Prostate gland (tissue), 2 donors: ENCODE data around the gene NAALADL2. TPM values are rescaled to one million over a fixed set of nuclear protein-coding genes. Genes with fewer than 3 reads are reported as not detected.
A peak's percentile ranks its signal among the peaks of the same experiment; 100 is the strongest.

ENCODE experiments used
- DNase-seq: peaks from one replicate; pipeline ENCODE4 v3.0.0-alpha.2; 2019; ENCODE audit warnings: low spot score
- H3K27ac ChIP-seq, 2 donors: fragments of 200-600 bp; sonication (generic); 2 replicates each; pipeline ENCODE4 v1.5.1; 2017 to 2019
- H3K27me3 ChIP-seq: fragments of 200-600 bp; sonication (generic); replicated peaks from 2 replicates; pipeline ENCODE4 v1.5.1; 2019; ENCODE audit not compliant: insufficient read depth
- H3K36me3 ChIP-seq, 2 donors: fragments of 200-600 bp; sonication (generic); 1 replicate in 1 of 2; 2 replicates in 1 of 2; pipeline versions ENCODE4 v1.5.1 to v1.8.1; 2017 to 2019
- H3K4me1 ChIP-seq: fragments of 200-600 bp; sonication (generic); replicated peaks from 2 replicates; pipeline ENCODE4 v1.5.1; 2019
- H3K4me3 ChIP-seq, 2 donors: fragments of 200-600 bp; sonication (generic); 2 replicates each; pipeline ENCODE4 v1.5.1; 2017 to 2019
- H3K9me3 ChIP-seq: fragments of 200-600 bp; sonication (generic); 2 replicates; pipeline ENCODE4 v1.5.1; 2017
- CTCF ChIP-seq, 4 experiments: fragments of 200-600 bp in 2 of 4; fragments of 450-650 bp in 2 of 4; sonication (generic) in 2 of 4; IDR thresholded peaks; 1 replicate in 3 of 4; 2 replicates in 1 of 4; pipeline ENCODE4 v1.5.1; 2016 to 2019; ENCODE audit warnings: antibody characterized with exemption in 4 of 4, mild to moderate bottlenecking in 2 of 4, moderate library complexity in 2 of 4
- POLR2A ChIP-seq: fragments of 450-650 bp; IDR thresholded peaks from one replicate; pipeline ENCODE4 v1.6.1; 2016; ENCODE audit warnings: antibody characterized with exemption, mild to moderate bottlenecking
- POLR2AphosphoS5 ChIP-seq: sonication (generic); formaldehyde crosslinking; IDR thresholded peaks from one replicate; pipeline ENCODE4 v1.6.1; 2017; ENCODE audit warnings: antibody characterized with exemption
- WGBS: methylation state at CpG from one replicate; pipeline ENCODE4 v1.1.5; 2018; 5-methylcytosine and 5-hydroxymethylcytosine counted together
- intact Hi-C: fragments of 100-400 bp; cut with DNase I; formaldehyde crosslinking; loops from one replicate; pipeline ENCODE4 v1.14.2; 2022
- total RNA-seq, 2 donors: library from RNA; depleted of rRNA; stranded (reverse); fragments of >200 nt; gene quantifications; one replicate each; pipeline ENCODE4 v1.1.0, GENCODE V29; 2016

NAALADL2 gene
- total RNA-seq, 2 donors from 2014 or later = 12.2 to 20.2 TPM

GRCh38 chr3:175648899-175649298, 789.8 kb downstream of the NAALADL2 start:
- Histone ChIP-seq H3K36me3 (no peaks in the 10 kb centered on the region), H3K4me1 (no peaks in the 10 kb centered on the region), H3K9me3 (no peaks in the 10 kb centered on the region), H3K27me3 (no peaks in the 10 kb centered on the region), H3K27ac (no peak overlapping the region), H3K4me3 (no peak overlapping the region)
- intact Hi-C loops = no loop called here
- DNase-seq = no peak
- TF ChIP-seq POLR2A = no peak
- TF ChIP-seq POLR2AphosphoS5 = no peak
- no peak for TF ChIP-seq CTCF (IDR thresholded peaks at IDR 0.05)

GRCh38 chr3:175651716-175652115, 792.6 kb downstream of the NAALADL2 start:
- intact Hi-C loops = no loop called here
- H3K4me1 ChIP-seq = no peaks in the 10 kb centered on the region
- peak overlapping the region in 1 of 2 donors; percentile 3 for H3K4me3 ChIP-seq
- no peaks in the 10 kb centered on the region for H3K27me3 ChIP-seq
- no peak for DNase-seq
- 10% methylated on average over 5 of the region's 5 CpGs for WGBS
- no peak overlapping the region for H3K27ac ChIP-seq
- no peak for TF ChIP-seq POLR2A
- no peak for TF ChIP-seq POLR2AphosphoS5
- TF ChIP-seq CTCF (IDR thresholded peaks at IDR 0.05) = no peak
- H3K9me3 ChIP-seq = no peaks in the 10 kb centered on the region
- H3K36me3 ChIP-seq = no peaks in the 10 kb centered on the region

- no peak overlapping the region for H3K4me3 ChIP-seq
- H3K9me3 ChIP-seq = no peaks in the 10 kb centered on the region
- no peaks in the 10 kb centered on the region for H3K27me3 ChIP-seq
- no peaks in the 10 kb centered on the region for H3K4me1 ChIP-seq
- H3K36me3 ChIP-seq = no peaks in the 10 kb centered on the region
- intact Hi-C loops = no loop called here
- 91% methylated on average over 3 of the region's 3 CpGs for whole genome bisulfite sequencing
- no peak for DNase-seq
- no peak overlapping the region for H3K27ac ChIP-seq
- TF ChIP-seq POLR2A = no peak
- no peak for TF ChIP-seq CTCF (IDR thresholded peaks at IDR 0.05)
Observed at GRCh38 chr3:175655351-175655750, 796.2 kb downstream of the NAALADL2 start.

GRCh38 chr3:175656461-175656860, 797.3 kb downstream of the NAALADL2 start:
- intact Hi-C loops = no loop called here
- no peaks in the 10 kb centered on the region for H3K9me3 ChIP-seq
- WGBS = 83% methylated on average over 1 of the region's 1 CpG
- H3K36me3 ChIP-seq = no peaks in the 10 kb centered on the region
- no peaks in the 10 kb centered on the region for H3K4me1 ChIP-seq
- H3K27ac ChIP-seq = no peak overlapping the region
- DNase-seq = no peak
- no peak overlapping the region for H3K4me3 ChIP-seq
- H3K27me3 ChIP-seq = no peaks in the 10 kb centered on the region
- TF ChIP-seq POLR2AphosphoS5 (no peak), CTCF (IDR thresholded peaks at IDR 0.05) (no peak), POLR2A (no peak)

GRCh38 chr3:175659670-175660350, 800.7 kb downstream of the NAALADL2 start:
- intact Hi-C loops = no loop called here
- no peak for DNase-seq
- Histone ChIP-seq H3K9me3 (no peaks in the 10 kb centered on the region), H3K27me3 (no peaks in the 10 kb centered on the region), H3K27ac (no peak overlapping the region), H3K4me1 (no peaks in the 10 kb centered on the region), H3K4me3 (no peak overlapping the region), H3K36me3 (no peaks in the 10 kb centered on the region)
- TF ChIP-seq POLR2AphosphoS5 = no peak
- TF ChIP-seq POLR2A = no peak
- no peak for TF ChIP-seq CTCF (IDR thresholded peaks at IDR 0.05)
- 90% methylated on average over 2 of the region's 2 CpGs for WGBS
